Stimulated activated CD4-positive, alpha-beta T cell treated with anti-CD3 and anti-CD28 coated beads, Interleukin-12 subunit alpha, Interleukin-12 subunit beta, amount 100 ng/mL, for 24 hours (primary cell): ENCODE measurements around the gene MN1.

Experiments used
- DNase-seq, 2 experiments: peaks; one replicate each; pipeline ENCODE4 v3.0.0-alpha.2; 2020; ENCODE audit warnings: low read depth in 2 of 2

MN1 gene

GRCh38 chr22:27740202-27740748 is 61.3 kb downstream of the MN1 start:
- no peak for DNase-seq

GRCh38 chr22:27737521-27737920 is 64.0 kb downstream of the MN1 start:
- no peak for DNase-seq

GRCh38 chr22:27734066-27734465 is 67.5 kb downstream of the MN1 start:
- no peak for DNase-seq

- no peak for DNase-seq
These were observed 68.7 kb downstream of the MN1 start for GRCh38 chr22:27732841-27733240.

GRCh38 chr22:27732391-27732790 is 69.2 kb downstream of the MN1 start:
- no peak for DNase-seq

- no peak for DNase-seq
These were observed 69.9 kb downstream of the MN1 start for GRCh38 chr22:27731621-27732020.

GRCh38 chr22:27730641-27731433 is 70.7 kb downstream of the MN1 start:
- no peak for DNase-seq

- no peak for DNase-seq
These were observed 72.3 kb downstream of the MN1 start for GRCh38 chr22:27729246-27729645.

GRCh38 chr22:27727673-27728451 is 73.7 kb downstream of the MN1 start:
- DNase-seq, result no peak

- DNase-seq, result no peak
These were observed 74.7 kb downstream of the MN1 start for GRCh38 chr22:27726686-27727449.

- no peak for DNase-seq
These were observed 75.2 kb downstream of the MN1 start for GRCh38 chr22:27726331-27726685.

- DNase-seq, result no peak
These were observed 75.9 kb downstream of the MN1 start for GRCh38 chr22:27725661-27726060.

GRCh38 chr22:27724709-27725108 is 76.8 kb downstream of the MN1 start:
- DNase-seq, result no peak

- DNase-seq, result no peak
These were observed 77.4 kb downstream of the MN1 start for GRCh38 chr22:27724157-27724556.

GRCh38 chr22:27723708-27724107 is 77.8 kb downstream of the MN1 start:
- no peak for DNase-seq

- DNase-seq, result no peak
These were observed 78.4 kb downstream of the MN1 start for GRCh38 chr22:27723158-27723557.

- no peak for DNase-seq
These were observed 80.7 kb downstream of the MN1 start for GRCh38 chr22:27720860-27721259.

- no peak for DNase-seq
These were observed 81.9 kb downstream of the MN1 start for GRCh38 chr22:27719535-27720227.

GRCh38 chr22:27719036-27719347 is 82.6 kb downstream of the MN1 start:
- DNase-seq, result no peak

GRCh38 chr22:27718186-27719035 is 83.1 kb downstream of the MN1 start:
- no peak for DNase-seq

- no peak for DNase-seq
These were observed 84.5 kb downstream of the MN1 start for GRCh38 chr22:27717094-27717493.
